ENCODE measurements around the gene ADGRB2. TPM values are rescaled to one million over a fixed set of nuclear protein-coding genes. Genes with fewer than 3 reads are reported as not detected.

ADGRB2 gene
- polyA plus RNA-seq, 4 donors, result 4.8 to 43.7 (median 11.6) TPM

GRCh38 chr1:31679091-31679490 lies 85.0 kb downstream of the ADGRB2 start:
- FAIRE-seq, result no peak
- Histone ChIP-seq H3K27me3 (ENCODE audit: control insufficient read depth in 3 of 3, insufficient read depth in 3 of 3, low read length in 3 of 3) (peaks cover 0 to 4% (median 0%) of the 10 kb centered on the region in 3 donors), H3K4me1 (ENCODE audit: control insufficient read depth in 3 of 3, insufficient read depth in 2 of 3, low read depth in 1 of 3, low read length in 2 of 3) (peaks cover 0 to 11% (median 0%) of the 10 kb centered on the region in 3 donors), H3K36me3 (ENCODE audit: control insufficient read depth in 3 of 3, insufficient read depth in 2 of 3, low read depth in 1 of 3, low read length in 3 of 3) (peaks cover 0 to 70% (median 0%) of the 10 kb centered on the region in 3 donors), H3K27ac (ENCODE audit: low read depth in 1 of 3, low read length in 2 of 3) (no peak overlapping the region), H3K4me3 (ENCODE audit: low read depth in 1 of 3, low read length in 3 of 3) (no peak overlapping the region), H3K9me3 (ENCODE audit: control insufficient read depth in 2 of 2, insufficient read depth in 1 of 2, low read depth in 1 of 2, low read length in 1 of 2) (no peaks in the 10 kb centered on the region)
- 39 to 44% (median 41%) methylated on average over 2 of the region's 2 CpGs for WGBS, 3 donors
- no peak for DNase-seq

GRCh38 chr1:31678681-31679080 lies 85.5 kb downstream of the ADGRB2 start:
- Histone ChIP-seq H3K27ac (ENCODE audit: low read depth in 1 of 3, low read length in 2 of 3) (no peak overlapping the region), H3K4me1 (ENCODE audit: control insufficient read depth in 3 of 3, insufficient read depth in 2 of 3, low read depth in 1 of 3, low read length in 2 of 3) (peaks cover 0 to 7% (median 0%) of the 10 kb centered on the region in 3 donors), H3K9me3 (ENCODE audit: control insufficient read depth in 2 of 2, insufficient read depth in 1 of 2, low read depth in 1 of 2, low read length in 1 of 2) (no peaks in the 10 kb centered on the region), H3K27me3 (ENCODE audit: control insufficient read depth in 3 of 3, insufficient read depth in 3 of 3, low read length in 3 of 3) (peaks cover 0 to 4% (median 0%) of the 10 kb centered on the region in 3 donors), H3K4me3 (ENCODE audit: low read depth in 1 of 3, low read length in 3 of 3) (no peak overlapping the region), H3K36me3 (ENCODE audit: control insufficient read depth in 3 of 3, insufficient read depth in 2 of 3, low read depth in 1 of 3, low read length in 3 of 3) (peaks cover 0 to 70% (median 0%) of the 10 kb centered on the region in 3 donors)
- WGBS, 3 donors, result 80 to 95% (median 94%) methylated on average over 4 of the region's 4 CpGs
- FAIRE-seq (no peak), DNase-seq (no peak)

- Histone ChIP-seq H3K27ac (ENCODE audit: low read depth in 1 of 3, low read length in 2 of 3) (no peak overlapping the region), H3K27me3 (ENCODE audit: control insufficient read depth in 3 of 3, insufficient read depth in 3 of 3, low read length in 3 of 3) (peaks cover 0 to 4% (median 0%) of the 10 kb centered on the region in 3 donors), H3K4me1 (ENCODE audit: control insufficient read depth in 3 of 3, insufficient read depth in 2 of 3, low read depth in 1 of 3, low read length in 2 of 3) (peaks cover 0 to 2% (median 0%) of the 10 kb centered on the region in 3 donors), H3K4me3 (ENCODE audit: low read depth in 1 of 3, low read length in 3 of 3) (no peak overlapping the region), H3K9me3 (ENCODE audit: control insufficient read depth in 2 of 2, insufficient read depth in 1 of 2, low read depth in 1 of 2, low read length in 1 of 2) (no peaks in the 10 kb centered on the region), H3K36me3 (ENCODE audit: control insufficient read depth in 3 of 3, insufficient read depth in 2 of 3, low read depth in 1 of 3, low read length in 3 of 3) (peaks cover 0 to 68% (median 0%) of the 10 kb centered on the region in 3 donors)
- 67 to 73% (median 73%) methylated on average over 6 of the region's 6 CpGs for WGBS, 3 donors
- DNase-seq (no peak), FAIRE-seq (no peak)
Observed at GRCh38 chr1:31677949-31678348, 86.2 kb downstream of the ADGRB2 start.

- Histone ChIP-seq H3K36me3 (ENCODE audit: control insufficient read depth in 3 of 3, insufficient read depth in 2 of 3, low read depth in 1 of 3, low read length in 3 of 3) (peaks cover 0 to 67% (median 0%) of the 10 kb centered on the region in 3 donors), H3K4me1 (ENCODE audit: control insufficient read depth in 3 of 3, insufficient read depth in 2 of 3, low read depth in 1 of 3, low read length in 2 of 3) (no peaks in the 10 kb centered on the region), H3K27ac (ENCODE audit: low read depth in 1 of 3, low read length in 2 of 3) (no peak overlapping the region), H3K9me3 (ENCODE audit: control insufficient read depth in 2 of 2, insufficient read depth in 1 of 2, low read depth in 1 of 2, low read length in 1 of 2) (no peaks in the 10 kb centered on the region), H3K4me3 (ENCODE audit: low read depth in 1 of 3, low read length in 3 of 3) (no peak overlapping the region), H3K27me3 (ENCODE audit: control insufficient read depth in 3 of 3, insufficient read depth in 3 of 3, low read length in 3 of 3) (peaks cover 0 to 4% (median 0%) of the 10 kb centered on the region in 3 donors)
- DNase-seq (no peak), FAIRE-seq (no peak)
- 78 to 94% (median 83%) methylated on average over 3 of the region's 3 CpGs for WGBS, 3 donors
Observed at GRCh38 chr1:31677401-31677800, 86.7 kb downstream of the ADGRB2 start.

Other genes starting within 250 kb of the ADGRB2 start
- 10 to 100 TPM; 18.4 to 92.3 (median 39.7) TPM for gene TINAGL1, start 187.8 kb downstream of the ADGRB2 start, polyA plus RNA-seq
- gene HCRTR1, start 146.7 kb downstream of the ADGRB2 start, polyA plus RNA-seq, result under 1 TPM in 2 of 4 donors, not detected in 2; 0.06 to 0.10 TPM
- 10 to 100 TPM; 55.5 to 72.2 (median 59.1) TPM for gene PEF1, start 119.5 kb downstream of the ADGRB2 start, polyA plus RNA-seq
- 100 to 1,000 TPM in 1 of 4 donors, 10 to 100 TPM in 3; 12.3 to 124 (median 16.7) TPM for gene COL16A1, start 60.3 kb downstream of the ADGRB2 start, polyA plus RNA-seq
- gene SPOCD1, start 51.7 kb upstream of the ADGRB2 start, polyA plus RNA-seq, result 1 to 10 TPM in 2 of 4 donors, under 1 TPM in 1, not detected in 1; 0.81 to 2.0 (median 1.1) TPM
- gene PTP4A2, start 174.0 kb upstream of the ADGRB2 start, polyA plus RNA-seq, result 100 to 1,000 TPM; 115 to 213 (median 124) TPM
- 100 to 1,000 TPM in 1 of 4 donors, 10 to 100 TPM in 3; 50.1 to 123 (median 77.7) TPM for gene KHDRBS1, start 249.5 kb upstream of the ADGRB2 start, polyA plus RNA-seq

Measured in small intestine (tissue), 7 donors.